ENCODE results near the gene NUP58.

DNA sequence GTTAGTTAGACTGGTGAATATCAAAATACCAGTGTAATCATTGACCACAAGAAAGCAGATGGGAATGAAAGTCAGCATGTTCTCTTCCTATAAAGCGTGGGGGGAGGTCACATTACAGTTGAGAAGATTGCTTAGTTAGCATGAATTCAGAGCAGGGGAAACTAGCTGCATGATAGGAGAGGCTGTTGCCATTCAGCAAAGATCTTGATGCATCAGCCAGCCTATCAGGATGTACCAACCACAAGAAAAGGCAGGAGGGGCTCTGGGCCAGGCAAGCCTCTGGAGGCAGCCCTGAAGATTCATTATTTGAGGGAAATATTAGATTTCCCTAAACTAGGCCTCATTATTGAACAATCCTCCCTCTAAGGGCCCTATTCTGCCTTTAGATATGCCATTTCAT, 9.1 kb upstream of the NUP58 start:
- TF ChIP-seq, protein P1, sequence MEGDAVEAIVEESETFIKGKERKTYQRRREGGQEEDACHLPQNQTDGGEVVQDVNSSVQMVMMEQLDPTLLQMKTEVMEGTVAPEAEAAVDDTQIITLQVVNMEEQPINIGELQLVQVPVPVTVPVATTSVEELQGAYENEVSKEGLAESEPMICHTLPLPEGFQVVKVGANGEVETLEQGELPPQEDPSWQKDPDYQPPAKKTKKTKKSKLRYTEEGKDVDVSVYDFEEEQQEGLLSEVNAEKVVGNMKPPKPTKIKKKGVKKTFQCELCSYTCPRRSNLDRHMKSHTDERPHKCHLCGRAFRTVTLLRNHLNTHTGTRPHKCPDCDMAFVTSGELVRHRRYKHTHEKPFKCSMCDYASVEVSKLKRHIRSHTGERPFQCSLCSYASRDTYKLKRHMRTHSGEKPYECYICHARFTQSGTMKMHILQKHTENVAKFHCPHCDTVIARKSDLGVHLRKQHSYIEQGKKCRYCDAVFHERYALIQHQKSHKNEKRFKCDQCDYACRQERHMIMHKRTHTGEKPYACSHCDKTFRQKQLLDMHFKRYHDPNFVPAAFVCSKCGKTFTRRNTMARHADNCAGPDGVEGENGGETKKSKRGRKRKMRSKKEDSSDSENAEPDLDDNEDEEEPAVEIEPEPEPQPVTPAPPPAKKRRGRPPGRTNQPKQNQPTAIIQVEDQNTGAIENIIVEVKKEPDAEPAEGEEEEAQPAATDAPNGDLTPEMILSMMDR (optimal IDR thresholded peaks at IDR 0.05 in 1 of 3, IDR thresholded peaks at IDR 0.05 in 1 of 3, conservative IDR thresholded peaks at IDR 0.05 in 1 of 3; ENCODE audit: extremely low read depth in 1 of 3, insufficient read depth in 2 of 3, low read length in 3 of 3), result no peak
- no peak for TF ChIP-seq EZH2 (IDR thresholded peaks at IDR 0.05; ENCODE audit: low read length)
